Measurements from ENCODE around the gene ZNF711.

- TF ChIP-seq CTCF (IDR thresholded peaks at IDR 0.05) (no peak), POLR2A (IDR thresholded peaks at IDR 0.05) (no peak)
These were observed 27.8 kb upstream of the ZNF711 start for GRCh38 chrX:85215946-85216345.

Measured in uterus (tissue), 2 donors.